Stimulated activated CD4-positive, alpha-beta T cell treated with anti-CD3 and anti-CD28 coated beads, Interleukin-1b, Interleukin-23, amount 100 ng/mL, for 1 hour (primary cell): Measurements from ENCODE around the gene WNT8B.

Source experiments
- DNase-seq, 2 donors: peaks; one replicate each; pipeline ENCODE4 v3.0.0-alpha.2; 2020; ENCODE audit warnings: low read depth in 2 of 2

The WNT8B gene

GRCh38 chr10:100483876-100484666 lies 21.3 kb downstream of the WNT8B start:
- DNase-seq: no peak

- no peak for DNase-seq
These were observed 22.6 kb downstream of the WNT8B start for GRCh38 chr10:100485366-100485765.

DNA sequence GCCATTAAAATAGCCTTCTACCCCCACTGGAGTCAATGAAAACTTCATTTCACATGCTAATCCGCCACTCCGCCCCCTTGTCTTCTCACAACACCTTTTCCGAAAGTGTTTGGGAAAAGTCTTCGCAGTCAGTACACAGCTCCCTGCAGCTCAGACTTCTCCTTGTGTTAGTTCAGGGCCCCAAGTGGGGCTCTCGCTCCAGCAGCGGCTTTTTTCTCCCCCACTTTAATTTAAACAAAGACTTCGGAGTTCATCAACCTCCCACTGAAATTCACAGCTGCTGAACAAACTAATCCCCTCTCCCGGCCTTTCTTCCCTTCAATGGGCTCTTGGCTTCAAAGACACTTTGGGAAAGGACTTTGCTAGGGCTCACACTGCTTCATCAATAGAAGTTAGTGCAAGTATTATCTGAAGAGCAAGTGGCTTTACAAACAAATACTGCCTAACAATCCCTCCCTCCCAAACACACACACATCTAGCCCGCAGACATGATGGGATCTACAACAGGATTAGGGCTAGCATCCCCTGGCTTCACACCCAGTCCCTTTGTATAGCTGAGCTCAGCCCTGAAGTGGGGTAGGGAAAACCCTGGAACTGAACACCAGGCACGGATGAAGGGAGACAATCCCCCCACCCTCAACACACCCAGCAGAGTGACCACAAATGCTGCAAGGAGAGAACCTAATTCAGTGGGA lies 23.1 kb downstream of the WNT8B start:
- no peak for DNase-seq

GRCh38 chr10:100487529-100487928 lies 24.7 kb downstream of the WNT8B start:
- DNase-seq: no peak

GRCh38 chr10:100489396-100489795 lies 26.6 kb downstream of the WNT8B start:
- DNase-seq: no peak

GRCh38 chr10:100490531-100490930 lies 27.7 kb downstream of the WNT8B start:
- no peak for DNase-seq

DNA sequence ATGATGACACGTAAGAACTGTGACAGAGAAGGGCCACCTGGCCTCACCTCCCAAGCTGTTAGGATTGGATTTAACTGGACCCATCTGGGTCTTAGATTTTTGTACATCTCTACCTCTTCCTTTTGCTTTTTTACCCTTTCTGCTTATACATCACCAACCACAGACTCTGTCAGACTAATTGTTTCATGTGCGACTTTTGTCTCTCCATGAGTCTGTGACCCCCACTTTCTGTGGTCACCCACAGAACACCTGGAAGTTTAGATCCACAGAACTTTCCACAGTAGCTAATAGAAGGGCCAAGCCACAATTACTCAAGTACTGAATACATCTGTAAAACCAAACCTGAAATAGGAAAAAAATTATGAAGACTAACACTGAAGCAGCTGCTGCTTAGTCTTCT lies 33.8 kb downstream of the WNT8B start:
- DNase-seq: no peak

DNA sequence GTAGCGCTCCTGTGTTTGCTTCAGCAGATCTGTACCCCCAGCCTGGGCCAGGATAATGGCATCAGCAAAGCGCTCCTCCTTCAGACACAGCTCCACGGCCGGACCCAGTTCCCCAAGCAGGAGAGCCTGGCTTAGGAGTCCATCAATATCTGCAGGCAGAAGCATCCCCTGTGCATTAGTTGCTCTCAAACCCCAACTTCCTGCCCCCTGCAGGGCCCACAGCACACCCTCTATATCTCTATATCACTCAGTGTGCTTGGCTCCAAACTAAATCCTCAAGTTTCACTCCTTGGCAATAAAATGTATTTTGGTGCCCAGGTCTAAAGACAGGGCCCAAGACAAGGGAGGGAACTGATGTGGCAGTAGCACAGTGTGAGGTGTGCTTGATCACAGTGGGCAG lies 35.2 kb downstream of the WNT8B start:
- DNase-seq: no peak

DNA sequence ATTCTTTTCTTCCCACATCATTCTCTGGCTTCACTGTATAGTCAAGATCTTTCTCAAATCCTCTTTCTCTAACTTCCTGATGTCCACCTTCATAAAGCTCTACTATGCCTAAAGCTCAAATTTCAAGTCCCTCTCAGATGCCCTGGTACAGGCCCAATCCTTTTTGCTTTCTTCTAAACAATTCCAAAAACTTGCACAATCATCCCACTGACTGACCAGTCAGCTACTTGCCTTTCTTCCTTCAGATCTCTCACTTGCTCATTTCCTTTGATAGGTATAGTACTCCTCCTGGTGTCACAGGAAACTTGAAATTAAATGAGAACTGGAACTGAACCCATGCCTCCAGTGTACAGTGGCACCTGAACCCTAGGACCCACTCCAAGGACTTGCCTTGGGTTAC lies 38.6 kb downstream of the WNT8B start:
- DNase-seq: no peak

DNA sequence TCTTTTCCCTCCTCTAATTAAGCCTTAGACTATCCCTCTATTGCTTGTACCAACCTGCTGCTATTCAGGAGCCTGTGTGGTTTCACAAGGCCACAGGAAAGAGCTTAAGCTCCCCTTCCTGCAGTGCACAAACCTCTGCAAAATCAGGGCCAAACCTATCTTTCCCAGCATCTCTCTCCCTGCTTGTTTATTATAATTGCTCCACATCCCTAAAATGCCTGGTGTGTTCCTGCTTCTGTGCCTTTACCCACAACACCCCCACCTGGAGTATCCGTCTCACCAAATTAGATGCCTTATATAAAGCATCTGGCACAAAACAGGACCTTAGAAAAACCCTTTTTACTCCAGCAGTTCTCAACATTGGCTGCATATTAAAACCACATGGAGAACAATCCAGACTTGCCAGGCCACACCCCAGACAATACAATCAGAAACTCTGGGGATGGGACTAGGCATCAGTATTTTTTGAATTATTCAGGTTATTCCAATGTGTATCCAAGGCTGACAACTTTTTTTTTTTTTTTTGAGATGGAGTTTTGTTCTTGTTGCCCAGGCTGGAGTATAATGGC lies 40.2 kb downstream of the WNT8B start:
- DNase-seq: no peak

DNA sequence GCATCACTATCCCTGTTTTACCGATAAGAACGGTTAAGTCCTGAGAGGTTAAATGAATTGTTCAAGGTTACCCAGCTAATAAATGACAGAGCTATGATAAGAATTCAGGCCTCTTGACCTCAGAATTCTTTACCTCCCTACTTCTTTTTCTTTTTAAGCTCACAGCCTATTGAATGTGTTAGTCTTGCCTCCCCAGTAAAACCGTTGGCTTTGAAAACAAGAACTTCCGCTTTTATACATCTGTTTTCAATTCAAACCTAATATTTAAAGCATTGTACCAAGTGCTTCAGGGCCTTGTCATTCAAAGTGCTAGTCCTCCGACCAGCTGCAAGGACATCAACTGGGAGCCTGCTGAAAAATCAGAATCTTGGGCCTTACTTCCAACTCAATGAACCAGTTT lies 41.3 kb downstream of the WNT8B start:
- DNase-seq: no peak

GRCh38 chr10:100505164-100505563 lies 42.4 kb downstream of the WNT8B start:
- no peak for DNase-seq

DNA sequence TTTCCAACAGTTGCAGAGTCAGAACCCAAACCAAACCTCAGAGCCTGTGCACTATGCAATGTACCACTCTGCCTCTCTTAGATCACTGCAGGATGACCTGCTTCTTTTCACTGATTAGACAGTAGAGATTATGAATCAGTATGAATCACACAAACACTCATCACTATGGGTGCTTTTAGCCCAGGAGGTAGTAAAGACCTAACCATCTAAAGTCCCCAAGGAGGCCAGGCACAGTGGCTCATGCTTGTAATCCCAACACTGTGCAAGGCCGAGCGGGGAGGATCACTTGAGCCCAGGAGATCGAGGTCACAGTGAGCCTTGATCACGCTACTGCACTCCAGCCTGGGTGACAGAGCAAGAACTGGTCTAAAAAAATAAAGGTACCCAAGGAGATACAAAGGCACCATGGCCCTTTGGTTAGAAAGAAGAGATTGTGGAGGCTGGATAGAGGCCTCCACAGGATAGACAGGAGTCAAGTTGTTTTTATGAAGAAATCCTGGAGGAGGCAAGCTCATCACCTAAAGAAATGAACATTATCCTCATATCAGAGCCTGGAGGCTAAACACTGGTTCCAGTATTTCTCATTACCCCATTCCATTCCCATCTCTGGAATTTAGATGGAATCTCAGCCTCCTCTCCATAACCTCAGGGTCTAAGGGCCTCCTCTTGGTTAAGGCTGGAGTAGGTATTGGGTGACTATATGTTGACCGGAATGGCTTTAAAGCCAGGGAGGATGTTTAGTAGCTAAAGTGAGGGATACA lies 44.0 kb downstream of the WNT8B start:
- no peak for DNase-seq

DNA sequence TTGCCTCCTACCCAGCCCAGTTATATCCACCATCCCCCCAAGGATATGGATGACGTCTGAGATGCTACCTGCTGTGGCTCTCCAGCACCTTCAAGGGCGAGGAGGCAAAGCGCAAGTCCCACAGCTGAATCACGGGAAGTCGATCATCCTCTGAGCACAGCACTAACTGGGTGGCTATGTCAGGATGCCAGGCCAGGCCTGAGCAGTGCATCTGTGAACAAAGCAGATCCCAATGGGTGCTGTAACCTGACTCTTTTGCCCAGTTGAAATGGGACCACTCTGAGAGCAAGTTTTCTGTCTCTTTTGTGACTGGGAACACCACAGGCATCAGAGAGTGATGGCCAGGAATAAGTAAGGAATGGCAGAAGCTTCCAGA lies 44.5 kb downstream of the WNT8B start:
- no peak for DNase-seq

- no peak for DNase-seq
These were observed 45.5 kb downstream of the WNT8B start for GRCh38 chr10:100508266-100508665.

GRCh38 chr10:100508691-100509150 lies 45.9 kb downstream of the WNT8B start:
- DNase-seq: no peak

DNA sequence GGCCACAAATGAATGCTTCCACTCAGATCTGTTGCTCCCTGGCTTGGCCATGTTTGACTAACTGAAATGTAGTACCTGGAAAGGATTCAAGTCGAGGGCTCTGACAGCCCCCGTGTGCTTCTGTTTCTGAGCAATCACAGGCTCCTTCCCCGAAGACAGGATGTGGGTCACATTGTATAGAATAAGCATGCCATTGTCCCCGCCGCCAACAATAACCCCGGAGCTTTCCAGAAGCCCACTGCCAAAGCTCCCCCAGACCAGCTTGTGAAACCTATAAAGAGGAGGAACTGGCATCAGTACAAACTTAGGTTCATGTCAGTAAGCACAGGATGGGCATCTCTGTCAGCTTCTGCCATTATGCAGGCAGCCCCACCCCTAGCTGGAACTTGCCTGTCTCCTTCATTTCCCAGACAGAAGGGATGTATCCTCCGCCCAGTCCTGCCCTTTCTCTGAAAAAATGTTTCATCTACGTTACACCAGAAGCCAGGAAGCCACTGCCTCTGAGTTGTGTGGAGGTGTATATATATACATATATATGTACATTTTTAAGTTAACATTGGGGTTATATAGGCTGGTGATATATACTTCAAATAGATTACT lies 46.5 kb downstream of the WNT8B start:
- peak in 1 of 2 donors; percentile 22 for DNase-seq

DNA sequence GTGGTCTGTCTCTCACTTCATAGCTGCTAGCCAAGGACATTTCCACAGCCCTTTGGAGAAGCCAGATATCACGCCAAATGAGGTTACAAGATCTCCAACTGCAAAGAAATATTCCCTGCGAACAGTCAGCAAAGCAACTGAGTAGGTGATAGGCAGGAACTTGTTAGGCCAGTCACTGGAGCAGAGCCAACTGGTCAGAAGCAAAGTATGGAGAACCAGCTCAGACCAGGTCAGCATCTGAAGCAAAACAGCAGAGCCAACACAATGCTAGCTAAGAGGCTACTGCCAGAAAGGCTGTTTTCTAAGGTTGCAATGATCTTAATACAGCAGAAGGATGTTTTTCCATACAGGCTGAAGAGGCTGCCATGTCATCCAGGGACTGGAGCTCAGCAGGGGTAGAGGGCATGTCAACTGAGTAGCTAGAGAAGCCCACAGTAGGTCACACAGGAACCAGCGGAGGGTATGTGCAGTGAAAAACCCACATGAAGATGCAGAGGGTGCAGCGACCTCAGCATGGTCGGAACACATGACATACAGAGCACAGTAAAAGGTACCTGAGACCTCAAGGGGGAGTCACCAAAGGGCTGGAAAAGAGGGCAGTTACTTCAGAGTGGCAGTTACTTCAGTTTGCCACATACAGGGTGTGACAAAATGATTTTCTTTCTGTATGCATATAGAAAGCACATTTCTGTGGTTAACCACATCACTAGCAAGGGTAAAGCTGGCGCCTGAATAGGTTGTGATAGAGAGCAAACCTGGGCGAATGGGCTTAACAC lies 47.9 kb downstream of the WNT8B start:
- DNase-seq: peak in 1 of 2 donors; percentile 34

GRCh38 chr10:100515612-100516011 lies 52.8 kb downstream of the WNT8B start:
- DNase-seq: no peak

- no peak for DNase-seq
These were observed 54.0 kb downstream of the WNT8B start for GRCh38 chr10:100516847-100517246.

DNA sequence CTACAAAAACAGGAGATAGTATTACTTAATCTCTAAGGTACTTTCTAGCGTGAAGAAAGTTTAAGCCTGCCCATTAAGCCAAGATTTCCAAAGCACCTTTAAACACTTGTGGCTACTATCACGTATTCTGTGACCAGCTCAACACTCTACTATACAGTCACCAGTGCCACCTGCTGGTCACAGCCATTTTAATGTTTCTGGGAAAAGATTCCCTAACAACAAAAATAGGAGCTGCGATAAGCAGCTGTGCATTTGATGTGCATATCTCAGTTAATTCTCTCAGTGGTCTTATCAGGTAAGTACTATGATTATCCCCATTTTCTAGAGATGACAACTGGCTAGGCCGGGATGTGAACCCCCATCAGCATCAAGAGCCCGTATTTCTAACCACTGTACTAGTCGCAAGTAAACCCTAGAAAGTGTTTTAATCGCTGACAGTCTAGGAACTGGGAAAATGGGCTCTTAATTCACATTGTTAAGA lies 56.0 kb downstream of the WNT8B start:
- DNase-seq: peak in 1 of 2 donors; percentile 40
